Muscle layer of colon (tissue), 2 donors: Measurements from ENCODE around the gene BRIX1.

Experiments used
- H3K27ac ChIP-seq: one replicate; pipeline ENCODE4 v1.7.0; 2013; ENCODE audit warnings: low read depth, mild to moderate bottlenecking, low read length, moderate library complexity
- H3K27me3 ChIP-seq, 2 donors: one replicate each; pipeline ENCODE4 v1.7.0; 2013; ENCODE audit warnings: low read length in 2 of 2, mild to moderate bottlenecking in 2 of 2; ENCODE audit not compliant: insufficient read depth in 2 of 2, control insufficient read depth in 1 of 2
- H3K36me3 ChIP-seq: one replicate; pipeline ENCODE4 v1.7.0; 2013; ENCODE audit warnings: mild to moderate bottlenecking, low read length; ENCODE audit not compliant: insufficient read depth
- H3K4me1 ChIP-seq: one replicate; pipeline ENCODE4 v1.7.0; 2013; ENCODE audit warnings: mild to moderate bottlenecking, low read length; ENCODE audit not compliant: insufficient read depth
- H3K4me3 ChIP-seq, 2 donors: one replicate each; pipeline ENCODE4 v1.7.0; 2013; ENCODE audit warnings: low read length in 2 of 2, low read depth in 1 of 2, mild to moderate bottlenecking in 1 of 2, moderate library complexity in 1 of 2
- H3K9ac ChIP-seq: one replicate; pipeline ENCODE4 v1.7.0; 2013; ENCODE audit warnings: low read length
- H3K9me3 ChIP-seq: one replicate; pipeline ENCODE4 v1.7.0; 2013; ENCODE audit warnings: mild to moderate bottlenecking, low read length
- donor health status: abdominal sarcoma.
- donor health status: Adenocarcinoma of cecum.

The BRIX1 gene

DNA sequence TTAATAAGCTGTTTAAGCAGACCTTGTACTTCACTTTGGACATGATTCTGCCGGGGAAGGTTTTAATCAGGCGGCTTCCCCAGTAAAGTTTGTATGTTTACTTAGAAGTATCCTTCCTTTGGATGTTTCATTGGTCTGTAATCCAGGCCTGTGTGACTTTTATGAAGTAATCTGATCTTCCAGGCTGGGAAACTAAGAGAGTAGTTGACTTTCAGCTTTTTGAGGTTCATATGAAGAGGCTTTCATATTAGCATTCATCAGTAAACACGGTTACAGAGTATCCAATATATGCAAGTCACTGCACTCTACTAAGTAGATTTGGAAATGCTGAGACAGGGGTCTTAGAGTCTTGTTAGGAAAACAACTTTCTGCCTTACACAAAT, 14.9 kb downstream of the BRIX1 start:
- peaks cover 18% of the 10 kb centered on the region for H3K4me1 ChIP-seq
- no peaks in the 10 kb centered on the region for H3K27me3 ChIP-seq
- peak overlapping the region; percentile 61 to 72 for H3K4me3 ChIP-seq
- no peaks in the 10 kb centered on the region for H3K9me3 ChIP-seq
- peak overlapping the region; percentile 93 for H3K27ac ChIP-seq
- H3K9ac ChIP-seq, result peak overlapping the region; percentile 69
- no peaks in the 10 kb centered on the region for H3K36me3 ChIP-seq

- Histone ChIP-seq H3K4me1 (peaks cover 18% of the 10 kb centered on the region), H3K9ac (peak overlapping the region; percentile 69), H3K36me3 (no peaks in the 10 kb centered on the region), H3K4me3 (peak overlapping the region; percentile 2 to 61), H3K27me3 (no peaks in the 10 kb centered on the region), H3K27ac (peak overlapping the region; percentile 93), H3K9me3 (no peaks in the 10 kb centered on the region)
These were observed 15.4 kb downstream of the BRIX1 start for GRCh38 chr5:34930870-34931269.

- Histone ChIP-seq H3K4me3 (no peak overlapping the region), H3K4me1 (peaks cover 18% of the 10 kb centered on the region), H3K9ac (no peak overlapping the region), H3K36me3 (peaks cover 16% of the 10 kb centered on the region), H3K27ac (no peak overlapping the region), H3K27me3 (no peaks in the 10 kb centered on the region), H3K9me3 (no peaks in the 10 kb centered on the region)
These were observed 17.4 kb downstream of the BRIX1 start for GRCh38 chr5:34932947-34933346.

- Histone ChIP-seq H3K4me1 (no peaks in the 10 kb centered on the region), H3K9me3 (no peaks in the 10 kb centered on the region), H3K27ac (no peak overlapping the region), H3K4me3 (no peak overlapping the region), H3K27me3 (no peaks in the 10 kb centered on the region), H3K36me3 (peaks cover 46% of the 10 kb centered on the region), H3K9ac (no peak overlapping the region)
These were observed 26.4 kb downstream of the BRIX1 start for GRCh38 chr5:34941936-34942335.

DNA sequence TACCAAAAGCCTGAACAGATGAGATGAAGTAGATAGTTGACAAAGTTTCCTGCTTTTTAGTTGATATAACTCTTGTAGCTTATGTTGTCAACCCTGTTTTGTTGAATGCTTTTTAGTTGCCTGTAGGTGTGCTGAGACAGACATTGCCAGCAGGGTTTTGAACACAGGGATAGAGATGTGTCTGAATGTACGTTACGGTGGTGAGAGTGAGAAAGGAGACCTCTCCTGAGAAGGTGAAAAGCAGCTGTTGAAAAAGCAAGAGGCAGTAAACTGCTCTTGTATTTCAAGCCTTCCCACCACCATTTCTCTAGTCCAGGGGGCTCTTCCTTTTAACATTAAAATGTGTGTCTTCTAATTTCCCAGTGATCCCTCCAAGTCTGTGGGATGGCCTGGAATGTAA, 28.5 kb downstream of the BRIX1 start:
- Histone ChIP-seq H3K27me3 (no peaks in the 10 kb centered on the region), H3K27ac (no peak overlapping the region), H3K9me3 (no peaks in the 10 kb centered on the region), H3K9ac (no peak overlapping the region), H3K4me1 (no peaks in the 10 kb centered on the region), H3K4me3 (no peak overlapping the region), H3K36me3 (peaks cover 32% of the 10 kb centered on the region)

DNA sequence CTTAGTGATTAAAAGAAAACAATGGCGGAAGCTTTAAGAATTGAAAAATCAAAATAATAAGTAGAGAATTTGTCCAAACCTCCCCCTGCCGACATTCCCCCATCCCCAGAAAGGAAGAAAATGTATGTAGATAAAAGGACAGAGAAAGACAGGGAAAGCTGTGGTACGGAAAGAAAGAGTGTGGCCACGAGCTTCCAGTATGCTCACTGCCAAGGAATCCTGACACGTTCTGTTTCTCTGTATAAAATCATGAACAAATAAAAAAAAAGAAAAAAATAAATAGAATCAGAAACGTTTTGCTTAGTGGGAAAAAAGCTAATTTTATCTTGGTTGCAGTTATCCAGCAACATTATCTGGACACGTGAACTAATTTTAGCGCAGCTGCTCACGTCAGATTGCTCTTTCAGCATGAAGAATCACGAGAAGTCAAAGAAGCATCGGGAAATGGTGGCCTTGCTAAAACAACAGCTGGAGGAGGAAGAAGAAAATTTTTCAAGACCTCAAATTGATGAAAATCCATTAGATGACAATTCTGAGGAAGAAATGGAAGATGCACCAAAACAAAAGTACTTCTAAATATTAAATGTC, 29.0 kb downstream of the BRIX1 start:
- H3K9me3 ChIP-seq, result no peaks in the 10 kb centered on the region
- no peak overlapping the region for H3K27ac ChIP-seq
- H3K9ac ChIP-seq, result no peak overlapping the region
- no peaks in the 10 kb centered on the region for H3K4me1 ChIP-seq
- H3K27me3 ChIP-seq, result no peaks in the 10 kb centered on the region
- no peak overlapping the region for H3K4me3 ChIP-seq
- H3K36me3 ChIP-seq, result peaks cover 32% of the 10 kb centered on the region

- Histone ChIP-seq H3K4me1 (no peaks in the 10 kb centered on the region), H3K27me3 (no peaks in the 10 kb centered on the region), H3K4me3 (no peak overlapping the region), H3K9ac (no peak overlapping the region), H3K27ac (no peak overlapping the region), H3K9me3 (no peaks in the 10 kb centered on the region), H3K36me3 (peaks cover 7% of the 10 kb centered on the region)
These were observed 41.8 kb downstream of the BRIX1 start for GRCh38 chr5:34957321-34957720.

DNA sequence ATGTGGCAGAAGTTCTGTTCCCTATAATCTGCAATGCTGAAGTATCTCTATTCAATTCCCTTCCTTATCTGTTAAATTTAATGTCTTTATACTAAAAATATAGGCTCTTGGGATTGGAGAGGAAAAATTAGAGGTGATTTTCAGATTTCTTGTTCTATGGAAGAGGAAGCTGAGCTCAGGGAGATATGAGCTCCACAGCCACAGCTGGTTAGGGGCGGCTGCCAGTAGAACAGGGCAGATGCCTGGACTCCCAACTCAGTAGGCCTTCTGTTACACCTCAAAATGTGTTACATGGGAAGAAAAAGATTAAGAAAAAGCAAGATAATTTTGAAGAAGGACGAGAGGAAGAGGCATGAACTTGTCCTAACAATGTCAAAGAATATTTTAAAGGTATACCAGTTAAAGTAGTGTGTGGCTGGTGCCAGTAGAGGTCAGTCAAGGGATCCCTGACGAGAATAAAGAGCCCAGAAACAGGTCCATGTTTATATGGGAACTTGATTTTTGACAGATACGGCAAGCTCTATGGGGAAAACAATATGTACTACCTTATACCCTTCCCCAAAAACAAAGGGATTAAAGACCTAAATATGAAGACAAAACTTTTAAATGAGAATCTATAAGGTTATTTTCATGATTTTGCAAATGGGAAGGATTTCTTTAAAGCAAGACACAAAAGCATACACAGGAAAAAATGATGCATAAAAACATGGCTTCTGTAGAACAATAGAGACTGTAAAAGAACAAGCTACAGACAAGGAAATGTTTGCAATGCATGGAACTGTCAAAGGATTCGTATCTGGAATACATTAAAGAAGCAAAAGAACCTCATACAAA, 42.6 kb downstream of the BRIX1 start:
- Histone ChIP-seq H3K36me3 (peaks cover 7% of the 10 kb centered on the region), H3K4me1 (no peaks in the 10 kb centered on the region), H3K27me3 (no peaks in the 10 kb centered on the region), H3K9ac (no peak overlapping the region), H3K9me3 (no peaks in the 10 kb centered on the region), H3K4me3 (no peak overlapping the region), H3K27ac (no peak overlapping the region)

GRCh38 chr5:34959323-34959722, 43.8 kb downstream of the BRIX1 start:
- no peaks in the 10 kb centered on the region for H3K9me3 ChIP-seq
- peaks cover 5% of the 10 kb centered on the region for H3K36me3 ChIP-seq
- H3K4me3 ChIP-seq, result no peak overlapping the region
- H3K9ac ChIP-seq, result no peak overlapping the region
- H3K4me1 ChIP-seq, result no peaks in the 10 kb centered on the region
- no peaks in the 10 kb centered on the region for H3K27me3 ChIP-seq
- no peak overlapping the region for H3K27ac ChIP-seq

- Histone ChIP-seq H3K9me3 (no peaks in the 10 kb centered on the region), H3K9ac (no peak overlapping the region), H3K27me3 (no peaks in the 10 kb centered on the region), H3K36me3 (no peaks in the 10 kb centered on the region), H3K4me3 (no peak overlapping the region), H3K4me1 (no peaks in the 10 kb centered on the region), H3K27ac (no peak overlapping the region)
These were observed 52.0 kb downstream of the BRIX1 start for GRCh38 chr5:34967540-34967939.

- Histone ChIP-seq H3K4me1 (no peaks in the 10 kb centered on the region), H3K4me3 (no peak overlapping the region), H3K27ac (no peak overlapping the region), H3K36me3 (no peaks in the 10 kb centered on the region), H3K27me3 (no peaks in the 10 kb centered on the region), H3K9ac (no peak overlapping the region), H3K9me3 (no peaks in the 10 kb centered on the region)
These were observed 52.7 kb downstream of the BRIX1 start for GRCh38 chr5:34968258-34968657.

GRCh38 chr5:34970552-34970951, 55.0 kb downstream of the BRIX1 start:
- Histone ChIP-seq H3K36me3 (no peaks in the 10 kb centered on the region), H3K27ac (no peak overlapping the region), H3K27me3 (no peaks in the 10 kb centered on the region), H3K4me1 (no peaks in the 10 kb centered on the region), H3K9ac (no peak overlapping the region), H3K4me3 (no peak overlapping the region), H3K9me3 (no peaks in the 10 kb centered on the region)
